CD4-positive, alpha-beta T cell treated with Interleukin-17A for 1 hour (primary cell): ENCODE data around the gene TANK.
"Not testable (repeated sequence)": the region's sequence is repeated elsewhere in the genome, so short reads cannot be mapped to it uniquely, and the experiment has no call there.

ENCODE experiments used
- DNase-seq: peaks from one replicate; pipeline ENCODE4 v3.0.0-alpha.2; 2020

Gene TANK

DNA sequence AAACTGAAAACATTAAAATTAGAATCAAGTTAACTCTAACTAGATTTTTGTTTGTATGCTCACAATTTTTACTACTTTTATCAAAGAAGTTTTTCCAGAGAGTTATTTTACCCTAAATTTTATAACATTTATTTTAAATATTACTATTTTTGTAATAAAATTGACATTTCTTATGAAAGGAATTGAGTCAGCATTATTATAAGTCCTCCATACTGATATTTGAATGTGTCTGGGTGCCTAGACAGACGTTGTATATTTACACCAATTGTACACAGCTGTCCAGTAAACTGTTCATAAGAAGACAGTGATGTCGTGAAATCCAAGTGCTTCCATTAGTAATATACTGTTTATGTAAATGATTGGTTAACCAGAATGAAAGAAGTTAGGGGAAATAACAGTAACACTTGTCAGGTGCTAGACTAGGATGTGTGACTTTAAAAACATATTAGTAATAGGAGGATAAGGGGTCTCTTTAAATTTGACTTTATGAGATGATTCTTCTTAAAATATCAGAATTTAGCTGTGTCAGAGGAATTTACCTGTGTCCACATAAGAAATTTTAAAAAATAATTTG is 73.7 kb downstream of the TANK start:
- no peak for DNase-seq

DNA sequence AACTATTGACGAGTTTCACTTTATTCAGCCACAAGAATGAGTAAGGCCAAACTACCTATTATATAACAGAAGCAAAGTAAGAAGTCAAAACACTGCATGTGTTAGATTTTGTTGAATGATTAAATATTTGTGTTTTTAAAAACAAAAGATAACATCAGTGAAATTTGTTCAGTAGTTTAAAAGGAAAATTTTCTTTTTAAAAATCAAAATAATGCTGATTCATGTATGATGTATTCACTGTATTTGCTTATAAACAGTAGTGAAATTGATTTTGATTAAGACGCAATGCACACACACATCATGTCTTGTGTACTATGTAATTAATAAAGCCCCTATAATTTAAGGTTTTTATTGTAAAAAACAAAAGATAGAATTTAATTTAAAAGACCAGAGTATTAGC is 74.4 kb downstream of the TANK start:
- no peak for DNase-seq

DNA sequence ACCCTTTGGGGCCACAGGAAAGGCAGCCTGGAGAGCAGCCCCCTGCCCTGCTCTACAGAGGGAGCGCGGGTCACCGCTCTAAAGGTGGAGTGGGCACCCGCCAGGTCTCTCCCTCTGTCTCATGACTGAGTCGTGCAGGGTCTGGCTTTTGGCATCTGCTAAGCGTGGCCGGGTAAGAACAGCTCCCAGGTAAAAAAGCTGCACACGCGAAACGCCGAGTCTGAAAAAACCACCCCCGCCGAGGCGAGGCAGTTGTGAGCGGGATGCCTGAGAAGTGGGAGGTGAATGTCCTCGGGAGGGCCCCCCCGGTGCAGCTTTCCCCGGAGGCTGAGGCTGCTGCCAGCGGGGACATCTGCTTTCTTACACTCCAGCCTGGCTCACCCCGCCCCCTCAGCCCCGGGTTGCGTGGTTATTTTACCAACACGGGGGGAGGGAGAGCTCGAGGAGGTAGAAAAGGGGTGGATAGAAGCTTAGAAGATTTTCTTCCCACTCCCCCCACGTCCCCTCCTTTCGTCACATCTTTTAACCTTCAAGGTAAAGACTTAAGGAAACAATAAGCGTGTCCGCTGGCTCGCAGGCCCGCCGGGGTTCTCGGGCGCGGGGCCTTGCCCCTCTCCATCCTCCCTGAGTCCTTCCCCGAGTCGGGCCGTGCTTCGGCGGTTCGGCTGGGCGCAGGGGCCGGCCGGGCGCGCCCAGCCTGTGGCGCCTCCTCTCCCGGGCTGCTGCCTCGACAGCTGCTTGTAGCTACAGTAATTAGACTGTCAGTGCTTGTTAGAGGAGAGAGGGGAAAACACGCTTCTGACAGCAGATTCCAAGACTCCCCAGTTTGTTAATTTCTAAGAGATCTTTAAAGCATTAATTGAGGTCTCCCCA is 77.4 kb downstream of the TANK start:
- peak; percentile 50 for DNase-seq

DNA sequence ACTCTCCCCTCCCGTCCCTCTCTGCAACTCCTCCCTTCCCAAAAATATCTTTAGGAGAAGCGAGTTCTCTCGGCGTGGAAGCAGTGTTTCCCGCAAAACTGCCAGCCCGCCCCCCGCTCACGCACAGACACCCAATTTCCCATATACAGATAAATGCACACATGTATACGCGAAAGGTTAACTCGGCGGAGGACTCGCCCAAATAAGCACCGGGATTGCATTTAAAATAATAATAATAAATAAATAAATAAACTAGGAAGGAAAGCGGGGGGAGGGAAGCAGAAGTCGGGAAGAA is 78.0 kb downstream of the TANK start:
- DNase-seq = no peak

DNA sequence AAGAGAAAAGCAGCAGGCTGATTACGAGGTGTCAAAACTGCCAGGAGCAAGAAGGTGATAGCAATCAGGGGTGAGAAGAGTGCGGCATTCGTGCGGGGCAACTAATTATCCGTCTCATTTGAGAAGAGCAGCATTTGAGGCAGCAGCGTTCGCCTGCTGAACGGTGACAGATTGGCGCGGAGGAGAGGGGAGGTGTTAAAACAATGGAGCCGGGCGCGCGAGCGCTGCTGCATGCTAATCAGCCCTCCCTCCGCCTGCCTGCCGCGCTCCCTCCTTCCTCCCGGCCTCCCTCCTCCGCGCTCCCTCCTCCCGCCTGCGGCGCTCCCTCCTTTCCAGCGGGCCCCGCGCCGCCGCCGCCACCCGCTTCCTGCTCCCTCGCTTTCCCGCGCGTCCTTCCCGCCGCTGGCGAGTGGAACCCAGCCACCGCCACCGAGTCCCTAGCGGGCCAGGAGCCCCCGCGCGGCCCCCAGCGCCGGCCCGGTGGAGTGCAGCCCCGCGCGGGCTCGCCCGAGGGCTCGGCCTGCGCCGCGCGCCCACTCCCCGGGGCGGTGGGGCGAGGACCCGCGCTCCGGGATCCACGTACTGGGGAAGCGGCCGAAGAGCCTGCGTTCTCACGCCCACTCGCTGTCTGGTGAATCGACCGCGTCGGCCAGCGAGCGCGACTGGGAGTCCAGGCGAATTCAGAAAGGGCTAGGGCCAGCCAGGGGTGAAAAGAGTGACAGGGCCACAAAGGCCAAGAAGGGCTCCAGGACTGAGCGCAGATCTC is 78.5 kb downstream of the TANK start:
- peak; percentile 52 for DNase-seq

DNA sequence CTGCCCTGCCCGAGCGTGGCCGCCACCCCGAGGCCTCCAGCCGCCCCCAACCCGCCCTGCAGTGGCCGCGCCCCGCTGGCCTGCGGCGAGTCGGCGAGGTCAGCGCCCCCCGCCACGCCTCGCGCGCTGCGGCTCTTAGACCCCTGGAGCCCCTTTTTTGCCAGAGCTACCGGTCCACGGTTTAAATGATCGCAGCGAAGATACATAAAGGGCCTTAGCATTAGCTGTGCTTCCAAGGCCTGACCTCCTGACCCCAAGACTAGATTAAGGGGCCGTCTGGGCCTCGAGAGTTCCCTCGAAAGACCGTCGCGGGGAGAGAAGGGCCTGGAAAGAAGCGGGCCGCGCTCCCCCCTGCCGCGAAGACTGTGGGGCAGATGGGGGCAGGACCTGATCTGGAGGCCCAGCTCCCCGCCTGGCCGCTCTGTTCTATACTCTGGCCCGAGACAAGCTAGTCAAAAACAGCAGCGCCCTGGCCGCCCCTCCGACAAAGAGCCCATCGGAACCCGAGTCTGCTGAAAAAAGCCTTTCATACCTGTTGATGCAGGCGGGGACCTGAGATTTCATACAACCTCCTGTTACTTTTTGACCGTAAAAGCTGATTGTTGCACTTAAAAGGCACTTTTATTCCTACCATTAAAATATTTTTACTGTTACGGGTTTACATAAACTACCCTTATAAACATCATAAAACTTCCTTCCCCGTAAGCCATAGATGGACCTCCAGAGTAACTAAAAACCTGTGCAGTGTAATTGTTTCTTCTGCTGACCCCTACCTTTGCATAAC is 79.3 kb downstream of the TANK start:
- DNase-seq = no peak

DNA sequence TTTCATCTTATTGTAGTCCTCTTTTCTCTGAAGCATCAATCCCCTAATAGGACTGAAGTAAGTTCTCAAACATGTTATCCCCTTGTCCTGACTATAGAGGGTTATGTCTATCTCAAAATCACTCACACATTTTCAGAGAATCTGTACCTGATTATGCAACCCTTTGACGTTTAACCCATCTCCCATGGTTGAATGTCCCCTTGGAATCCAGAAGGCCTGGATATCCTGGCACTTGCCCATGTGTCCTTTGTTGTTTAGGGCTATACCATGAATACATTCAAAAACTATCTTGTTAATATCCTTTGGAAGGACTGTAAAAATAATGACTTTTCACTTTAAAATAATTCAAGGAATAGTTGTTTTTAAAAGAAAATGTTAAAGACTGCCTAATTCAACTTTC is 81.7 kb downstream of the TANK start:
- DNase-seq = no peak

DNA sequence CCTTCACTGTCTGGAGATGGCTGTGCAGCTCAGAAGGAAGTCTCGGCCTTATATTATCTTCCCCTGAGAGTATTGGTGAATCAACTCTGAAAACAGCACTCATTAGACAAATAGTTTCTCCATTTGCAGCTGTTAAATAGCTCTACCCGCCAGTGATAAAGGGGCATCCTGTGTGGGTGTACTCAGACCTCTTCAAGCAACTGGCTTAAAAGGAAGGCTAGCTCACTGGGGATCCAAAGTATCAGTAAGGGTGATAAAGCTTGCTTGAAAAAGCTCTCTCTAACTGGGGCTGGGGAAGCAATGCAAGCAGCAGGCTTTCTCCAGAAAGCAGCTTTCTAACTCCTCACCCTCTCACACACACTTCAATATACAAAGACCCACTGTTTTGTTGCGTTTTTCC is 83.1 kb downstream of the TANK start:
- DNase-seq = peak; percentile 17

DNA sequence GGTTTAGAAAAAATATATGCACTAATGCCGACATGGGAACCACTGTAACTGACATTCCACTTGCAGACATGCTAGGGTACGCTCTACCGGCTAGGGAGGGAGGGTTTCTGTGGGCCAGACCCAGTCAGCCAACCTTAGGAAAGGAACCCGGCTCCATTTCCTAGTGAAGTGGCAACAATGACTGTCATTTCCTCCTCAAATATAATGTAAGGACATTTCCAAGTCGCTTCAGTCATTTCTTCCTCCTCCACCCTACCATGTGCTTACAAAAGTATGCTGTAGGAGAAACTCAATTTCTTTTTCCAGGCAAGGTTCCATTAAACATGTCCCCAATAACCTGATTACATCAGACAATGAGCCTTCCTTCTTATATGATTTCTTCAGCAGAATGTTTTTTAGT is 83.7 kb downstream of the TANK start:
- no peak for DNase-seq

DNA sequence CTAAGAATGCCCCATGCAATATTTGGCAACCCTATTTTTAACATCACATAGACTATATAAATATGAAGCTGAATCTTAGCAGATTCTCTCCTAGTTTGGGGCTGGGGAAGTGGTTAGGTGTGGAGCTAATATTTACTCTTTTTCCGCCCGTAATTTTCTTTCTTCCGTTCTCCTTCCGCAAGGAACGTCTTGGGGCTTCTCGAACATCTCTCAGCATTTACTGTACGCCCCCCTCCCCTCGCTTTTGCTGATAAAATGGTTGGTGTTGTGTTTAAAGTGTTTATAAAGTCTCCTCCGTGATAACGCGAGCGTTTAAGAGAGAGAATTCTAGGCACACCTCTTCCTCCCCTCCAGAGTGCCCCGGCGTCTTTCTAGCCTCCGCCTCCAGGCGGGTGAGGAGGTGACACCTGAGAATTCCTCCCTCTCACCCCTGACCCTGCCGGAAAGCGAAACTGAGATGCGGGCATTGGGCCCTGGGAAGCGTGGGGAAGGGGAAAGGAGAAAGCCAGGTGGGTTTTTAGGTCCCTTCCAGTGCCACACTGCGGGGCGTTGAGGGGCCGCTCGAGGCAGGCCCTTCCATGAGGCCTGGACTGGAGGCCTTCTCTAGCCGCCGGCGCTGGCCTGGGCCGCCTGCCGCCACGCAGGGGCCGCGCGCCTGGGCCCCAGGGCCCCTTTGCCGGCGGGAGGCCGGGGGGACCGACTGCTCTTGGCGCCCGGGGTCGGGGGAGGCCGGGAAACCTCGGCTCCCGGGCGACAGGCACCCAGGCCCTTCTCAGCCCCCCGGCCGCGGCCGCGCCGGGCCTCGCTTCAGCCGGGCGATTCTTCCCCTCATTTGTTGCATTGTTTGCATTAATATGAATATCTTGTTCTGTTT is 84.4 kb downstream of the TANK start:
- DNase-seq = peak; percentile 82

DNA sequence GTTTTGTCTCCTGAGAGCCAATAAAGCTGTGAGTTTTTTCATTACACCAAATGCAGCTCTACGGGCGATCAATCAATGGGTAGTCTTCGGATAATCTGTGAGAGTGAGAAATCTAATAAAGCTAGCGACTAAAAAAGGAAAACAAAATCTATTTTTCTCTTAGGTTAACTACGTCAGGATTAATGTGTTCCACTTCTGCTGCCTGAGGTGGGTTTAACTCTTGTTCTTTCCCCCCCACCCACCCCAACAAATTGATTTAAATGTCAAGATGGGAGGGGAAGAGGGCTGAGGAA is 85.0 kb downstream of the TANK start:
- DNase-seq = no peak

DNA sequence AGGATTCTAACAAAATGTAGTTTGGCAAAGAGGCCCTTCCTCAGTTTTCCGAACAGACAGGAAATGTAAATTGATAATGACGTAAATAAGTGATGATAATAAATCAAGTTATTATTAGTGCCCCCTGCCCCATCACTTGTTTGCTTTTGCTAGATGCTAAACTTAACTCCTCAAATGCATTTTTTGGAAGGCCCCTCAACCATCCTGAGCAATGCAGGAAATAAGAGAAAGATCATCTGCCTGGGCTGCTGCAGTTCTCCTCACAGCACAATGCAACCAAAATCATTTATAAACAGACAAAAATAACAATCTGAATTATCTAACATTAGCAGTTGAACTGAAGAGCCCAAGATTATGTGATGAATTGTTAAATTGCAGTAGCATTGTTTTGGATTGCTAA is 85.4 kb downstream of the TANK start:
- no peak for DNase-seq

DNA sequence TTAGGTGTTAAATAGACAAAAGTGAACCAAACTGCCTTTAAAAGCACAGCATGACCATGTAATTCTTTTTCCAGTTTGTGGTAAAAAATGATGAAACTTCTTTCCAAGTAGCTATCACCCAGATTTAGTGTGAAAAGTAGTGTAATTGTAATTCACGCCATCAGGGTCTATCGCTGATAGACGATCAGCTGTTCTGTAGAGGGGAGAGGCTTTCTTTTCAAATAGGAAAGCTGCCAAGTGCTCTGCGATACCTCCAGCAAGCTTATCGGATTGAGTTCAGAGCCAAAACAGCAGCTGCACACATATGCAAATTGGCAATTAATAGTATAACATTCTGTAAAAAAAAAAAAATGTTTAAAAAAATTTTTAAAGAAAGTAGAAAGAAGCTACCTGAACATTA is 86.1 kb downstream of the TANK start:
- DNase-seq = no peak

DNA sequence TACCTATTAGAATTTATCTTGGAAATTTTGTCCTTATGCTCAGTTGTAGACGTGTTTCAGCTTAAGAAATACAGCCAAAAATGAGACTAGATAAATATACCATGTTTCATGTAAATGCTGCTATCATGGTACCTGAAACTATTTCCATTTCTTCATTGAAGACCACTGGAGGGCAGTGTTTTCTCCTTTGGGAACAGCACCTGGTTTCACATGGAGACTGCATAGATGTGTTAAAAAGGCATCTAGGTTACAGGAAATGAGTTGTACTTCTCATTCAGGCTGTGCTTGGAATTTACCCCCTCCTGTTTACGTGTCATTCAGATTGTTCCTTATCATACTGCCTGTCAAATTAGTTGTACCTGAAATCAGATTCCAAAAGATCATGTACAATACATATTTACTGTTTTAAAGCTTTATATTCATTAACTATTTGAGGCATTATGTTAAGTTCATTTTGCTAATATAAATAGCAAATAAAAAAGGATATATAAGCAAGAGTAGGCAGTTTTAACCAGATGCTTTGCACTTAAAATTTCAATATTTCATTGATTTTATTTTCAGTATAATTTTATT is 90.7 kb downstream of the TANK start:
- peak; percentile 50 for DNase-seq

DNA sequence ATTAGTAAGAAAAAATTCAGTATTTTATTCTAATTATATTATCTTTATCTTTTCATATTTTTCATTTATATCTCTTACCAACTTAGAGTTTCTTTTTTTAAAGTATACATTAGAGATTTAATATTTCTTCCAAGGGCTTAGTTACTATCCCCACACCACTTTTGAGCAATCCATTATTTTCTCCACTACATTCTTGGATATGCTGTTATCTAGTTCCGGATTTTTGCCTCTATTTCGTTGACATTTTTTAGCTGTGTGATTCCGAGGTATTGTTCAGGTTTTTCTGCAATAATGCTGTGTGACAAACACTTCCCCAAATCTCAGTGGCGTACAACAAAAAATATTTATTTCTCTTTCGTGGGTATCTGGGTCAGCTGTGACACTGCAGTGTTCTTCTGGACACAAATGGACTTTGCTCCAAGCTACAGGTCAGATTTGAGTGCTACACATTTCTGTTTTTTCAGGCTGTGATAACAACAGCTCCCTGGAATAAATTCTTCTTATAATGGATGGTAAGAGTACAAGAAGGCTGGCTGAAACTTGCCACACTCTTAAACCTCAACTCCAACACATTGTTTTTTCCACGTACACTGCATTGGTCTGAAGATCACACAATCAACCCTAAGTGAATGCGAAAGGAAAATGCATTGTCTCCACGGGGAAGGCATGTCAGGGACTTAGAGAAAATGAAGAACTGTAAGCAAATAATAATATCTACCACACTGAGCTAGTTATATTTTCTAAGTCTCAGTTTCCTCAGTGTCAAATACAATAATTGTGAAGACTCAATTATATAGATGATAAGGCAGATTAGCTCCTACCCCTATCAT is 97.1 kb downstream of the TANK start:
- DNase-seq = no peak

DNA sequence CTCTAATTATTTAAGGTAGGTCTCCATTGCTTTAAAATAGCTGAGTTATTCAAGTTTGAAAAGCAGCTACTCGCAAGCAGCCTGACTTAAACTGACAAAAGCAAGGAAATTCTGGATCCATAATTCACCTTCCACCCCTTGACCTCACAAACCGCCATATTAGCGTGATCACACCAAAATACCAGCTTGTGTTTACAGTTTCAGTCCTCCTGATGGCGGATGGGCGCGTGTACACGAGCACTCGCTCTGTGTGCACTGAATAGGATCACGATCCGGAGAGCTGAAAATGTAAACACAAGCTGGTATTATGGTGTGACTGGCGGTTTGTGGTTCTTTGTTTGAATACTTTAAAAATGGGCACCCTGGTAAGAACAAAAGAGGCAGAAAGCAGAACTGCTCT is 105.6 kb downstream of the TANK start:
- no peak for DNase-seq

DNA sequence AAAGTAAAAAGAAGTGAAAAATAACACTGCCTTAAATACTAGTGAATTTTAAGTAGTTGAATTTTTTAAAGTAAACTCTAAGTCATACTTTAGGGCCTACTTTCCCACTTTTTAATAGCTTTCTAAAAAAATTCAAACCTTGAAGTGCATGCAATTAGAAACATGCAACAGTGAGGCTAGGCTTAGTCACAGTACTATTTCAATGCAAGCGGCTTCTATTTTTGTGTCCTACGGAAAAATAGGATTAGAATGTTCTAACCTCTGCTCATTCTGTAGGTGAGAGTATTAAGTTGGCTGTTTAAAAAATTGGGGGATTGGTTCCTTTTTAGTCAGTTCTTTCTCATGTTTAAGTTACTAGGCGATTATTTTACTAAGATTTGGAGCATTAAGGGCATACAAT is 108.9 kb downstream of the TANK start:
- DNase-seq = no peak

DNA sequence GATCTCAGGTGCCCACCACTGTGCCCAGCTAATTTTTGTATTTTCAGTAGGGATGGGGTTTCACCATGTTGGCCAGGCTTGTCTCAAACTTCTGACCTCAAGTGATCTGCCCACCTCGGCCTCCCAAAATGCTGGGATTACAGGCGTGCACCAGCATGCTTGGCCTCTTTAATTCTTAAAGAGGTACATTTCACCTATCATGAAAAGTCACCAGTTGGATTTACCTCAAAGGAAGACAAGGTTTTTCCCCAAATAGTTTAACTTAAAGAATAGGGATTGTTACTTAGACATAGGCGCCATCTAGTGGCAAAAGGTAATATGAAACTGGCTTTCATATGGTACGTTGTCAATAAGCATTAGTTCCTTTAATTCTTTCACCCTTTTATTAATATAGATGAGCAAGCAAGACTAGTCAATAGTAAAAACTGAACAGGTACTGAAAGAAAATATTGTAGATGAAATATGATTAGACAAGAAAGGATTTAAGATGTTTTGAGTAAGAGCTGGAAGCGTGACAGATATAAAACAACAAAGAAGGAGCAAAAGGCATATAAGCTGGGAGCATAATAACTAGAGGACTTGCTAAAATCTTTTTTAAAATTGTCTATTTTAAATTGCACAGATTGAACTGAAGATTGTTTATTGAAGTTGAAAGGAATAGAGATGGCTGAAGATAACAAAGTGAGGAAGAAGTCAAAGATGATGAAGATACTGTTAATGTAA is 113.0 kb downstream of the TANK start:
- DNase-seq = peak; percentile 72

DNA sequence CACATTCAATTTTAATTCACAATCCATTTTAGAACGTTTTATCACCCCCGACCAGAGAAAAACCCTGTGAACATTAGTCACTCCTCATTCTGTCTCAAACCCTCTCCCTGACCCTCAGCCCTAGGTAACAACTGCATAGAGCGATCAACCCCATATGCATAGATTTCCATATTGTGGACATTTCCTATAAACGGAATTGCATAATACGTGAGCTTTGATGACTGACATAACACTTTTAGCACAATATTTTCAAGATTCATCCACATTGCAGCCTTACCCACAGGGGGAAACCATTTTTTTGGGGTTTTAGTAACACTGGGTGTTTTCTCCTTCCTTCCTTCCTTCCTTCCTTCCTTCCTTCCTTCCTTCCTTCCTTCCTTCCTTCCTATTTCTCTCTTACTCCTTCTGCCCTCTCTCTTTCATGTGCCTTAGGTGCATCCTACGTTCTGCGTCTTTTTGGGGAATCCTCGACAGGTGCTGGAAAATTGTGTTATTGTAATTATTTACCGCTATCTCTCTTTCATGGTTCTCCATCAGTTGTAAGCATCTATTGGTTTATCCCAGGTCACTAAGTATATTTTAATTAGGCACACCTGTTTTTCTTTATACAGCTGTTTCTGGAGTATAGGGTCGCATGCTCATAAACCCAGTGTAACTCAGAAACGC is 118.5 kb downstream of the TANK start:
- DNase-seq = not testable (repeated sequence)

DNA sequence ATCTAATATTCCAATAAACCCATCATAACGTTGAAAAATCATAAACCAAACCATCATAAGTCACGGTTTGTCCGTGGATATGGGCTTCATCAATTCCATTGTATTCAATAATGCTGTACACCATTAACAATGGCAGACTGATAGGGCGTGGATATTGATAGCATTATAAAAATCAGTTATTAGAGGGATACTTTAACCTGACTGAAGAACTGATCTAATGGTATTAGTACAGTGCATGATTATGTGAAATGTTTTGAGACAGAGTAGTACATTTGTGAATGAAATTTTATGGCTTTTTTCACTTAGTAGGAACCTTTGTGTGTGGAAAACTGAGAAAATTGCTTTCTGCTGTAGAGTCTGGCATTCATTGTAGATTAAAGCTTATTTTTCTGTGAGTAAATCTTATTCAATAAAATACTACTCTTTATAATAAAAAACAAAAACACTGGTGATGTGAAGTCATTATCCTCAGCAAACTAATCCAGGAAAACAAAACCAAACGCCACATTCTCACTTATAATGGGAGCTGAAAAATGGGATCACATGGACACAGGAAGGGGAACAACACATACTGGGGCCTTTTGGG is 119.1 kb downstream of the TANK start:
- not testable (repeated sequence) for DNase-seq
